HepG2 (cell line): ENCODE data around the gene TRIM10. TPM values are rescaled to one million over a fixed set of nuclear protein-coding genes. Genes with fewer than 3 reads are reported as not detected.

Experiments
- ATAC-seq: fragments of 200-7000 bp; cut with Tn5 transposase; 3 replicates; pipeline ENCODE4 v1.9.1; 2020; ENCODE audit warnings: mild to moderate bottlenecking, moderate library complexity
- BruUV-seq: library from RNA; stranded (reverse); fragments of 400-500 nt; replicated peaks from 2 replicates; lab custom pipeline; 2021; lab: Mats Ljungman, UMichigan
- CTCF ChIA-PET: fragments of 300-600 bp; formaldehyde crosslinking; extraction: SDS; loops from one replicate; lab custom pipeline; 2021; ENCODE audit warnings: low total read pairs, inconsistent platforms, low intra/inter-chr PET ratio; lab: Yijun Ruan, JAX
- POLR2A ChIA-PET: fragments of 350-600 bp; sonication (Branson Sonifier 250); formaldehyde crosslinking; loops from one replicate; lab custom pipeline; 2020; ENCODE audit warnings: antibody characterized with exemption, inconsistent platforms; lab: Yijun Ruan, JAX
- DNase-seq: peaks from one replicate; pipeline ENCODE4 v3.0.0-alpha.2; 2015; ENCODE audit warnings: low spot score
- FAIRE-seq: peaks from 3 replicates; lab custom pipeline; 2011; peaks lifted over from hg19 to GRCh38; lab: Jason Lieb, UNC
- H2AFZ ChIP-seq: one replicate; pipeline ENCODE4 v1.6.1; 2011; ENCODE audit warnings: low read length, inconsistent platforms
- H3K27ac ChIP-seq: fragments of 300-600 bp; 3 replicates; pipeline ENCODE4 v1.8.0; 2011; ENCODE audit warnings: mixed run types, mild to moderate bottlenecking, mixed read lengths, low read length, inconsistent platforms; ENCODE audit not compliant: insufficient read depth; ENCODE audit errors: extremely low read length
- H3K27me3 ChIP-seq, 2 experiments: fragments of 200-600 bp in 1 of 2; 2 replicates in 1 of 2; 3 replicates in 1 of 2; pipeline versions ENCODE4 v1.6.0 to v1.8.0; 2011; ENCODE audit warnings: low read length in 2 of 2, mild to moderate bottlenecking in 2 of 2, moderate library complexity in 2 of 2, inconsistent platforms in 1 of 2; ENCODE audit not compliant: insufficient read depth in 2 of 2, control insufficient read depth in 1 of 2
- H3K36me3 ChIP-seq, 2 experiments: fragments of 200-600 bp in 1 of 2; replicated peaks in 1 of 2; 2 replicates in 1 of 2; 3 replicates in 1 of 2; pipeline versions ENCODE4 v1.5.1 to v1.8.0; 2011; ENCODE audit warnings: low read length in 2 of 2, inconsistent platforms in 1 of 2; ENCODE audit not compliant: insufficient read depth in 2 of 2, control insufficient read depth in 1 of 2
- H3K4me1 ChIP-seq: 2 replicates; pipeline ENCODE4 v1.5.1; 2012; ENCODE audit warnings: low read length, inconsistent platforms; ENCODE audit not compliant: insufficient read depth
- H3K4me2 ChIP-seq: 2 replicates; pipeline ENCODE4 v1.6.0; 2011; ENCODE audit warnings: low read depth, low read length, inconsistent platforms
- H3K4me3 ChIP-seq, 3 experiments: fragments of 200-600 bp in 1 of 3; sonication (generic), shearing (Covaris generic) in 1 of 3; replicated peaks in 1 of 3; 2 replicates each; pipeline ENCODE4 v1.5.1; 2011 to 2016; ENCODE audit warnings: low read length in 3 of 3, inconsistent platforms in 2 of 3, low read depth in 2 of 3, mild to moderate bottlenecking in 2 of 3, control low read depth in 1 of 3, mixed read lengths in 1 of 3; ENCODE audit not compliant: insufficient read depth in 1 of 3
- H3K79me2 ChIP-seq: one replicate; pipeline ENCODE4 v1.6.1; 2011; ENCODE audit warnings: low read length, inconsistent platforms; ENCODE audit not compliant: insufficient read depth
- H3K9ac ChIP-seq: 2 replicates; pipeline ENCODE4 v1.6.0; 2011; ENCODE audit warnings: mild to moderate bottlenecking, low read depth, low read length, inconsistent platforms; ENCODE audit not compliant: insufficient read depth
- H3K9me3 ChIP-seq: 2 replicates; pipeline ENCODE4 v1.5.1; 2012; ENCODE audit warnings: mild to moderate bottlenecking, low read length
- H4K20me1 ChIP-seq: 2 replicates; pipeline ENCODE4 v1.6.0; 2011; ENCODE audit warnings: inconsistent platforms, mild to moderate bottlenecking, low read length, moderate library complexity; ENCODE audit not compliant: insufficient read depth
- AGO1 ChIP-seq: fragments of 200-400 bp; formaldehyde crosslinking; IDR thresholded peaks from 2 replicates; pipeline ENCODE4 v1.6.1; 2017; ENCODE audit warnings: mild to moderate bottlenecking, low read depth, low read length, moderate library complexity; ENCODE audit not compliant: poor library complexity, severe bottlenecking
- CENPT ChIP-seq: sonication (generic); formaldehyde crosslinking; IDR thresholded peaks from 2 replicates; pipeline ENCODE4 v1.8.0; 2022; ENCODE audit warnings: low read depth, mild to moderate bottlenecking, moderate library complexity, missing genetic modification reagents
- HOXA5 ChIP-seq: sonication (generic); formaldehyde crosslinking; IDR thresholded peaks from 2 replicates; pipeline ENCODE4 v1.4.0; 2020; ENCODE audit warnings: missing genetic modification reagents
- ISL2 ChIP-seq: sonication (generic); formaldehyde crosslinking; IDR thresholded peaks from 2 replicates; pipeline ENCODE4 v1.5.0; 2020; ENCODE audit warnings: missing genetic modification reagents
- MAFG ChIP-seq: sonication (generic); formaldehyde crosslinking; IDR thresholded peaks from 2 replicates; pipeline ENCODE4 v1.5.1; 2020; ENCODE audit warnings: mild to moderate bottlenecking, missing genetic modification reagents
- MAX ChIP-seq: IDR thresholded peaks from 2 replicates; pipeline ENCODE4 v1.6.1; 2012; ENCODE audit warnings: inconsistent platforms
- RAD21 ChIP-seq: fragments of 450-650 bp; formaldehyde crosslinking; IDR thresholded peaks from 2 replicates; pipeline ENCODE4 v1.5.0; 2020; ENCODE audit warnings: mild to moderate bottlenecking
- ZBTB21 ChIP-seq: sonication (generic); formaldehyde crosslinking; IDR thresholded peaks from 2 replicates; pipeline ENCODE4 v1.4.0; 2020; ENCODE audit warnings: missing genetic modification reagents
- ZC3H13 ChIP-seq: sonication (generic); formaldehyde crosslinking; IDR thresholded peaks from 2 replicates; pipeline ENCODE4 v1.8.1; 2023; ENCODE audit warnings: mild to moderate bottlenecking, missing genetic modification reagents, moderate library complexity
- ZNF234 ChIP-seq: sonication (generic); formaldehyde crosslinking; conservative IDR thresholded peaks from 2 replicates; pipeline ENCODE4 v1.5.1; 2020; ENCODE audit warnings: mild to moderate bottlenecking, missing genetic modification reagents
- ZNF33A ChIP-seq: sonication (generic); formaldehyde crosslinking; IDR thresholded peaks from 2 replicates; pipeline ENCODE4 v1.5.1; 2020; ENCODE audit warnings: missing genetic modification reagents, mild to moderate bottlenecking, moderate library complexity, borderline replicate concordance
- ZNF546 ChIP-seq: sonication (generic); formaldehyde crosslinking; conservative IDR thresholded peaks from 2 replicates; pipeline ENCODE4 v1.8.1; 2023; ENCODE audit warnings: mild to moderate bottlenecking, missing genetic modification reagents
- ZNF614 ChIP-seq: IDR thresholded peaks from 2 replicates; pipeline ENCODE4 v1.6.1; 2018; ENCODE audit warnings: missing biosample characterization, missing genetic modification reagents, inconsistent platforms, borderline replicate concordance
- ZNF672 ChIP-seq: sonication (generic); formaldehyde crosslinking; IDR thresholded peaks from 2 replicates; pipeline ENCODE4 v1.8.1; 2022; ENCODE audit warnings: missing genetic modification reagents
- WGBS: methylation state at CpG from one replicate; pipeline ENCODE4 v1.1.6; 2017; ENCODE audit warnings: low lambda C conversion rate; 5-methylcytosine and 5-hydroxymethylcytosine counted together
- in situ Hi-C: cut with HindIII; loops from 2 replicates; pipeline ENCODE4 v1.10.0; 2017; ENCODE audit warnings: low pct_unique_long_range_greater_than_20kb; ENCODE audit not compliant: extremely low pct_ligation_motif_present
- intact Hi-C: fragments of 100-400 bp; cut with micrococcal nuclease; formaldehyde crosslinking; loops from one replicate; pipeline ENCODE4 v1.10.0; 2022; ENCODE audit not compliant: unreplicated experiment
- polyA plus RNA-seq, 8 experiments: library from polyadenylated mRNA; depleted of rRNA in 3 of 8; stranded (reverse) in 7 of 8; unstranded in 1 of 8; fragments of >200 nt; fragmentation: Illumina TruSeq in 4 of 8; extraction: Trizol in 4 of 8; gene quantifications; 2 replicates each; pipeline versions ENCODE4 v1.2.1 to v1.2.3, GENCODE V29; 2011 to 2016; ENCODE audit warnings: low read depth in 4 of 8, missing spikeins in 1 of 8, mixed read lengths in 1 of 8; ENCODE audit not compliant: insufficient read depth in 1 of 8
- total RNA-seq, 5 experiments: library from RNA; depleted of rRNA; stranded (reverse); fragments of >200 nt; fragmentation: Illumina TruSeq; extraction: Trizol; gene quantifications; 2 replicates each; pipeline ENCODE4 v1.2.3, GENCODE V29; 2016; ENCODE audit warnings: low read depth in 1 of 5
- TF ChIP-seq, protein P1 (sequence below): sonication (generic); formaldehyde crosslinking; IDR thresholded peaks from 2 replicates; pipeline ENCODE4 v1.4.0; 2020; ENCODE audit warnings: missing genetic modification reagents
- TF ChIP-seq, protein P2 (sequence below): sonication (generic); formaldehyde crosslinking; IDR thresholded peaks from 2 replicates; pipeline ENCODE4 v1.9.0; 2022; ENCODE audit warnings: low read depth, missing genetic modification reagents

The TRIM10 gene
- total and polyA plus RNA-seq, 2 of the 13 experiments (the other 11 are each of a cell fraction or from before 2014, with no cell fraction given): 4.1 to 6.8 TPM

DNA sequence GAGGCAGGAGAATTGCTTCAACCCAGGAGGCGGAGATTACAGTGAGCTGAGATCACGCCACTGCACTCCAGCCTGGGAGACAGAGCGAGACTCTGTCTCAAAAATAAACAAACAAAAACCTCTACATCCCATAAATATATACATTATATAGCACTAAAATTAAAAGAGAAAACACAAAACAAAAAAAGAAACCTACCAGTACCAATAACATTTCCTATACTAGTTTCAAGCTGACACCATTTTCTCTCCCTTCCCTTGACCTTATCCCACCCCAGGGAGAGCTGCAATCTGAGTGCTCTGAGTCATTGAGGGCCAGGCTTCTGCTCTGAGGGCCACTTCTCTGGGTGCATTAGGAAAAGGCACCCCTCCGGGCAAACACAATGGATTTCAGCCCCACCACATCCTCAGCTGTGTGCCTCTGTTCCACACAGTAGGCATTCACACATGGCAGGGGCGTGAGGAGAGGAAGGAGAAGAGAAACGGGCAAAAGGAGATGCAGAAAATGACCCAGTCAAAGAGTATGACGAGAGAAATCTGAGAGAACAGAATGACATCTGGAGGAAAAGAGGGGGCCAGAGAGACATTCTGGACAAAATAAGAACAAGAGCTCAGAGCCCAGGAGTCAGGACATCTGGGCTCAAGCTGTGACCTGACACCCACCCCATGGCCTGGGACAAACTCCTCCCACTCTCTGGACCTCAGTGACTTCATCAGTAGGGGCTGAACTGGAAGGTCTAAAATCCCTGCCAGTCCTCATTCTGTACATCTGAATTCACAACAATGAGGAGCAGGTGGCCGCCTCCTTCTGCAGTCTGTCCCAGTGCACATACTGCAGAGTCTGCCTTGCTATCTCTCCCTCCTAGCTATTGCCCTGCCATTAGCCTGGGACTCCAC, 34.0 kb upstream of the TRIM10 start:
- DNase-seq (no peak), FAIRE-seq (no peak), ATAC-seq (no peak; the same call in 1 of the 3 replicates)
- H3K4me2 ChIP-seq: no peak overlapping the region
- BruUV-seq: no TSS peak
- no peaks in the 10 kb centered on the region for H3K9me3 ChIP-seq
- no peaks in the 10 kb centered on the region for H3K27me3 ChIP-seq
- H3K27ac ChIP-seq: no peak overlapping the region
- H3K79me2 ChIP-seq: no peaks in the 10 kb centered on the region
- H2AFZ ChIP-seq: no peak overlapping the region
- ChIA-PET CTCF (no interaction called here), POLR2A (interaction anchor here (1.1 to 1.6 kb wide), 2 partner anchors 12 kb away, joined by 5 to 8 read pairs; no protein-coding TSS in a partner anchor)
- H3K9ac ChIP-seq: no peak overlapping the region
- no peaks in the 10 kb centered on the region for H4K20me1 ChIP-seq
- intact Hi-C loops: no loop called here
- H3K36me3 ChIP-seq: peaks cover 48 to 78% of the 10 kb centered on the region in 2 experiments
- in situ Hi-C loops: no loop called here
- H3K4me3 ChIP-seq: no peak overlapping the region
- H3K4me1 ChIP-seq: peaks cover under 1% of the 10 kb centered on the region
- WGBS: 99% methylated on average over 8 of the region's 8 CpGs
- TF ChIP-seq MAFG (CRISPR knock-in tag): no peak
- no peak for TF ChIP-seq ZBTB21 (CRISPR knock-in tag)
- TF ChIP-seq ZNF33A (CRISPR knock-in tag): no peak
- TF ChIP-seq HOXA5 (CRISPR knock-in tag): no peak
- no peak for TF ChIP-seq RAD21 (CRISPR knock-in tag)
- no peak for TF ChIP-seq ZC3H13
- TF ChIP-seq ZNF614: no peak
- no peak for TF ChIP-seq CENPT (CRISPR knock-in tag)
- TF ChIP-seq ZNF546: no peak
- TF ChIP-seq, protein P1, sequence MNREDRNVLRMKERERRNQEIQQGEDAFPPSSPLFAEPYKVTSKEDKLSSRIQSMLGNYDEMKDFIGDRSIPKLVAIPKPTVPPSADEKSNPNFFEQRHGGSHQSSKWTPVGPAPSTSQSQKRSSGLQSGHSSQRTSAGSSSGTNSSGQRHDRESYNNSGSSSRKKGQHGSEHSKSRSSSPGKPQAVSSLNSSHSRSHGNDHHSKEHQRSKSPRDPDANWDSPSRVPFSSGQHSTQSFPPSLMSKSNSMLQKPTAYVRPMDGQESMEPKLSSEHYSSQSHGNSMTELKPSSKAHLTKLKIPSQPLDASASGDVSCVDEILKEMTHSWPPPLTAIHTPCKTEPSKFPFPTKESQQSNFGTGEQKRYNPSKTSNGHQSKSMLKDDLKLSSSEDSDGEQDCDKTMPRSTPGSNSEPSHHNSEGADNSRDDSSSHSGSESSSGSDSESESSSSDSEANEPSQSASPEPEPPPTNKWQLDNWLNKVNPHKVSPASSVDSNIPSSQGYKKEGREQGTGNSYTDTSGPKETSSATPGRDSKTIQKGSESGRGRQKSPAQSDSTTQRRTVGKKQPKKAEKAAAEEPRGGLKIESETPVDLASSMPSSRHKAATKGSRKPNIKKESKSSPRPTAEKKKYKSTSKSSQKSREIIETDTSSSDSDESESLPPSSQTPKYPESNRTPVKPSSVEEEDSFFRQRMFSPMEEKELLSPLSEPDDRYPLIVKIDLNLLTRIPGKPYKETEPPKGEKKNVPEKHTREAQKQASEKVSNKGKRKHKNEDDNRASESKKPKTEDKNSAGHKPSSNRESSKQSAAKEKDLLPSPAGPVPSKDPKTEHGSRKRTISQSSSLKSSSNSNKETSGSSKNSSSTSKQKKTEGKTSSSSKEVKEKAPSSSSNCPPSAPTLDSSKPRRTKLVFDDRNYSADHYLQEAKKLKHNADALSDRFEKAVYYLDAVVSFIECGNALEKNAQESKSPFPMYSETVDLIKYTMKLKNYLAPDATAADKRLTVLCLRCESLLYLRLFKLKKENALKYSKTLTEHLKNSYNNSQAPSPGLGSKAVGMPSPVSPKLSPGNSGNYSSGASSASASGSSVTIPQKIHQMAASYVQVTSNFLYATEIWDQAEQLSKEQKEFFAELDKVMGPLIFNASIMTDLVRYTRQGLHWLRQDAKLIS (CRISPR knock-in tag): no peak
- no peak for TF ChIP-seq ZNF234 (CRISPR knock-in tag)
- TF ChIP-seq, protein P2, sequence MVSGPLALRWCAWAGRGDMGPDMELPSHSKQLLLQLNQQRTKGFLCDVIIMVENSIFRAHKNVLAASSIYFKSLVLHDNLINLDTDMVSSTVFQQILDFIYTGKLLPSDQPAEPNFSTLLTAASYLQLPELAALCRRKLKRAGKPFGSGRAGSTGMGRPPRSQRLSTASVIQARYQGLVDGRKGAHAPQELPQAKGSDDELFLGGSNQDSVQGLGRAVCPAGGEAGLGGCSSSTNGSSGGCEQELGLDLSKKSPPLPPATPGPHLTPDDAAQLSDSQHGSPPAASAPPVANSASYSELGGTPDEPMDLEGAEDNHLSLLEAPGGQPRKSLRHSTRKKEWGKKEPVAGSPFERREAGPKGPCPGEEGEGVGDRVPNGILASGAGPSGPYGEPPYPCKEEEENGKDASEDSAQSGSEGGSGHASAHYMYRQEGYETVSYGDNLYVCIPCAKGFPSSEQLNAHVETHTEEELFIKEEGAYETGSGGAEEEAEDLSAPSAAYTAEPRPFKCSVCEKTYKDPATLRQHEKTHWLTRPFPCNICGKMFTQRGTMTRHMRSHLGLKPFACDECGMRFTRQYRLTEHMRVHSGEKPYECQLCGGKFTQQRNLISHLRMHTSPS (CRISPR knock-in tag): no peak
- no peak for TF ChIP-seq ISL2
- no peak for TF ChIP-seq AGO1
- TF ChIP-seq MAX: no peak
- no peak for TF ChIP-seq ZNF672
